ENCODE results near the gene CCR1. TPM values are rescaled to one million over a fixed set of nuclear protein-coding genes. Genes with fewer than 3 reads are reported as not detected.

CCR1 gene
- total RNA-seq, 3 donors from 2014 or later, result 1.8 to 10.0 (median 8.7) TPM

- TF ChIP-seq CTCF (IDR thresholded peaks at IDR 0.05), result no peak
- no peak overlapping the region for H3K4me3 ChIP-seq
- H3K4me1 ChIP-seq (ENCODE audit: low read depth), result no peaks in the 10 kb centered on the region
- no peaks in the 10 kb centered on the region for H3K36me3 ChIP-seq (ENCODE audit: low read depth)
- H3K9me3 ChIP-seq, result no peaks in the 10 kb centered on the region
- intact Hi-C loops (cut with DNase I, micrococcal nuclease), result no loop called here
- no peak for ATAC-seq
- DNase-seq, result no peak
Measured at GRCh38 chr3:46187341-46187700, 20.8 kb downstream of the CCR1 start.

GRCh38 chr3:46186471-46187340 is 21.4 kb downstream of the CCR1 start:
- Histone ChIP-seq H3K9me3 (no peaks in the 10 kb centered on the region), H3K36me3 (ENCODE audit: low read depth) (no peaks in the 10 kb centered on the region), H3K4me1 (ENCODE audit: low read depth) (no peaks in the 10 kb centered on the region), H3K4me3 (no peak overlapping the region)
- ATAC-seq (peak; percentile 55), DNase-seq (no peak)
- intact Hi-C loops (cut with DNase I, micrococcal nuclease), result no loop called here
- TF ChIP-seq CTCF (IDR thresholded peaks at IDR 0.05), result no peak

- Histone ChIP-seq H3K36me3 (ENCODE audit: low read depth) (no peaks in the 10 kb centered on the region), H3K9me3 (no peaks in the 10 kb centered on the region), H3K4me1 (ENCODE audit: low read depth) (no peaks in the 10 kb centered on the region), H3K4me3 (no peak overlapping the region)
- intact Hi-C loops (cut with DNase I, micrococcal nuclease), result no loop called here
- ATAC-seq (no peak), DNase-seq (no peak)
- TF ChIP-seq CTCF (IDR thresholded peaks at IDR 0.05), result no peak
Measured at GRCh38 chr3:46184469-46184868, 23.6 kb downstream of the CCR1 start.

GRCh38 chr3:46183330-46183729 is 24.8 kb downstream of the CCR1 start:
- Histone ChIP-seq H3K9me3 (no peaks in the 10 kb centered on the region), H3K4me1 (ENCODE audit: low read depth) (no peaks in the 10 kb centered on the region), H3K4me3 (no peak overlapping the region), H3K36me3 (ENCODE audit: low read depth) (no peaks in the 10 kb centered on the region)
- DNase-seq (no peak), ATAC-seq (peak; percentile 33)
- intact Hi-C loops (cut with DNase I, micrococcal nuclease), result no loop called here
- no peak for TF ChIP-seq CTCF (IDR thresholded peaks at IDR 0.05)

GRCh38 chr3:46168583-46169345 is 39.3 kb downstream of the CCR1 start:
- intact Hi-C loops (cut with DNase I, micrococcal nuclease), result no loop called here
- no peaks in the 10 kb centered on the region for H3K4me1 ChIP-seq (ENCODE audit: low read depth)
- DNase-seq (no peak), ATAC-seq (no peak)
- TF ChIP-seq CTCF (IDR thresholded peaks at IDR 0.05), result no peak
- no peak overlapping the region for H3K4me3 ChIP-seq
- no peaks in the 10 kb centered on the region for H3K9me3 ChIP-seq
- H3K36me3 ChIP-seq (ENCODE audit: low read depth), result no peaks in the 10 kb centered on the region

Data from mucosa of descending colon (tissue), 3 donors.